CD4-positive, alpha-beta T cell (primary cell): Measurements from ENCODE around the gene ELANE. TPM values are rescaled to one million over a fixed set of nuclear protein-coding genes. Genes with fewer than 3 reads are reported as not detected.

Experiments
- ATAC-seq: fragments of 200-7000 bp; cut with Tn5 transposase; one replicate; pipeline ENCODE4 v1.10.0; 2022; ENCODE audit warnings: mild to moderate bottlenecking; ENCODE audit not compliant: poor library complexity
- CTCF ChIA-PET: fragments of 350-600 bp; sonication (Branson Sonifier 250); formaldehyde crosslinking; loops from one replicate; lab custom pipeline; 2021; ENCODE audit warnings: antibody characterized with exemption, inconsistent platforms; lab: Charles Lee
- POLR2A ChIA-PET: fragments of 350-600 bp; sonication (Branson Sonifier 250); formaldehyde crosslinking; loops from one replicate; lab custom pipeline; 2021; ENCODE audit warnings: antibody characterized with exemption, inconsistent platforms; lab: Charles Lee
- DNase-seq, 14 experiments: peaks; one replicate each; pipeline ENCODE4 v3.0.0-alpha.2; 2013 to 2020; ENCODE audit warnings: mixed read lengths in 2 of 14
- H3K27ac ChIP-seq, 2 donors: one replicate each; pipeline versions ENCODE4 v1.5.1 to v1.7.0; 2013; ENCODE audit warnings: low read length in 2 of 2, low read depth in 1 of 2, mild to moderate bottlenecking in 1 of 2
- H3K27me3 ChIP-seq, 2 experiments: 1 replicate in 1 of 2; 2 replicates in 1 of 2; pipeline versions ENCODE4 v1.6.1 to v1.7.0; 2013; ENCODE audit warnings: low read length in 2 of 2, control low read depth in 1 of 2, mild to moderate bottlenecking in 1 of 2, moderate library complexity in 1 of 2; ENCODE audit not compliant: insufficient read depth in 2 of 2, control insufficient read depth in 1 of 2
- H3K36me3 ChIP-seq: one replicate; pipeline ENCODE4 v1.6.1; 2013; ENCODE audit warnings: low read length, control low read depth; ENCODE audit not compliant: insufficient read depth
- H3K4me1 ChIP-seq: one replicate; pipeline ENCODE4 v1.6.1; 2013; ENCODE audit warnings: low read length, control low read depth; ENCODE audit not compliant: insufficient read depth
- H3K4me3 ChIP-seq: one replicate; pipeline ENCODE4 v1.5.1; 2013; ENCODE audit warnings: mild to moderate bottlenecking, low read length, moderate library complexity
- H3K9me3 ChIP-seq, 2 experiments: 1 replicate in 1 of 2; 2 replicates in 1 of 2; pipeline versions ENCODE4 v1.6.1 to v1.7.0; 2013; ENCODE audit warnings: low read length in 2 of 2, mild to moderate bottlenecking in 2 of 2, control low read depth in 1 of 2, moderate library complexity in 1 of 2; ENCODE audit not compliant: control insufficient read depth in 1 of 2, insufficient read depth in 1 of 2
- H3K27ac Mint-ChIP-seq: one replicate; pipeline ENCODE4 v1.8.0; 2020; ENCODE audit warnings: mixed read lengths
- H3K27me3 Mint-ChIP-seq: one replicate; pipeline ENCODE4 v1.8.0; 2021; ENCODE audit warnings: mixed read lengths
- H3K36me3 Mint-ChIP-seq: one replicate; pipeline ENCODE4 v1.8.0; 2021; ENCODE audit warnings: low read depth, mixed read lengths
- H3K4me1 Mint-ChIP-seq: one replicate; pipeline ENCODE4 v1.8.0; 2021; ENCODE audit warnings: low read depth, mixed read lengths
- H3K4me3 Mint-ChIP-seq: one replicate; pipeline ENCODE4 v1.8.0; 2020; ENCODE audit warnings: mild to moderate bottlenecking, mixed read lengths
- H3K9me3 Mint-ChIP-seq: one replicate; pipeline ENCODE4 v1.8.0; 2020; ENCODE audit warnings: mixed read lengths
- CTCF ChIP-seq: fragments of 200-600 bp; IDR thresholded peaks from one replicate; pipeline ENCODE4 v1.8.0; 2022; ENCODE audit warnings: antibody characterized with exemption, mild to moderate bottlenecking
- intact Hi-C, 2 experiments: fragments of 100-400 bp; cut with DNase I in 1 of 2; cut with micrococcal nuclease in 1 of 2; formaldehyde crosslinking; loops; one replicate each; pipeline versions ENCODE4 v1.15.1 to v1.9.0; 2023 to 2025; cut with DNase I, micrococcal nuclease
- total RNA-seq, 174 experiments: library from RNA in 2 of 174; stranded (reverse) in 2 of 174; gene quantifications; one replicate each; pipeline ENCODE4 v1.2.3 and lab custom pipeline; 2021 to 2026

Gene ELANE
- total RNA-seq, 2 experiments from 2014 or later = not detected

- intact Hi-C loops = loop anchor here in 1 of 2 experiments (2.0 kb wide), 1 partner anchor 125 kb away; no protein-coding TSS in a partner anchor
- H3K4me3 Mint-ChIP-seq = no peak overlapping the region
- CTCF ChIA-PET = no interaction called here
- Histone ChIP-seq H3K27me3 (peaks cover 12 to 16% of the 10 kb centered on the region in 2 experiments), H3K4me1 (peaks cover 39% of the 10 kb centered on the region), H3K27ac (no peak overlapping the region), H3K9me3 (peaks cover 0 to 10% of the 10 kb centered on the region in 2 experiments), H3K4me3 (no peak overlapping the region), H3K36me3 (no peaks in the 10 kb centered on the region)
- ATAC-seq (no peak), DNase-seq (no peak)
- H3K27ac Mint-ChIP-seq = no peak overlapping the region
- peaks cover 10% of the 10 kb centered on the region for H3K4me1 Mint-ChIP-seq
- no peak for TF ChIP-seq CTCF
- peaks cover 13% of the 10 kb centered on the region for H3K27me3 Mint-ChIP-seq
- POLR2A ChIA-PET = interaction anchor here (1.0 kb wide), 1 partner anchor 35 kb away, joined by 5 read pairs; the partner anchor contains the start of genes MED16 and RNU6-9
- H3K36me3 Mint-ChIP-seq = no peaks in the 10 kb centered on the region
- no peaks in the 10 kb centered on the region for H3K9me3 Mint-ChIP-seq
Observed at GRCh38 chr19:858284-858683, 6.2 kb downstream of the ELANE start.

GRCh38 chr19:858868-859843, 7.1 kb downstream of the ELANE start, which contains the start of gene CFD:
CFD (plus strand) TSS chr19:859664; CDS start chr19:859690, 26 bp downstream.
- intact Hi-C loops = loop anchor here in 1 of 2 experiments (2.0 kb wide), 1 partner anchor 124 kb away; no protein-coding TSS in a partner anchor
- POLR2A ChIA-PET = interaction anchor here (1.0 to 1.6 kb wide), 3 partner anchors 34 to 125 kb away, joined by 3 to 5 read pairs (median 5); partner anchors contain the start of genes MED16, RNU6-9 and WDR18
- ATAC-seq = no peak

More at GRCh38 chr19:858868-859843, 7.1 kb downstream of the ELANE start, which contains the start of gene CFD:
- CTCF ChIA-PET = no interaction called here
- H3K36me3 ChIP-seq = no peaks in the 10 kb centered on the region
- H3K9me3 Mint-ChIP-seq = no peaks in the 10 kb centered on the region
- peak within 1 kb of the TSS; percentile 42 for H3K4me3 Mint-ChIP-seq
- peak within 1 kb of the TSS; percentile 7 for H3K4me3 ChIP-seq
- no peak within 1 kb of the TSS for H3K27ac ChIP-seq
- H3K27me3 ChIP-seq = peaks cover 12 to 16% of the 10 kb centered on the region in 2 experiments
- H3K36me3 Mint-ChIP-seq = no peaks in the 10 kb centered on the region
- no peak within 1 kb of the TSS for H3K27ac Mint-ChIP-seq
- peak in 2 of 14 experiments; percentile 45 to 60 for DNase-seq
- H3K4me1 ChIP-seq = peaks cover 48% of the 10 kb centered on the region
- H3K9me3 ChIP-seq = peaks cover 0 to 10% of the 10 kb centered on the region in 2 experiments
- H3K27me3 Mint-ChIP-seq = peaks cover 10% of the 10 kb centered on the region
- H3K4me1 Mint-ChIP-seq = peaks cover 17% of the 10 kb centered on the region
- no peak for TF ChIP-seq CTCF
